Activated gamma-delta T cell (primary cell): ENCODE measurements around the gene FAM149A.

Source experiments
- DNase-seq: peaks from one replicate; lab custom pipeline; 2025; lab: John Stamatoyannopoulos, UW

FAM149A gene

GRCh38 chr4:186202490-186203140 lies 98.1 kb downstream of the FAM149A start:
- no peak for DNase-seq

DNA sequence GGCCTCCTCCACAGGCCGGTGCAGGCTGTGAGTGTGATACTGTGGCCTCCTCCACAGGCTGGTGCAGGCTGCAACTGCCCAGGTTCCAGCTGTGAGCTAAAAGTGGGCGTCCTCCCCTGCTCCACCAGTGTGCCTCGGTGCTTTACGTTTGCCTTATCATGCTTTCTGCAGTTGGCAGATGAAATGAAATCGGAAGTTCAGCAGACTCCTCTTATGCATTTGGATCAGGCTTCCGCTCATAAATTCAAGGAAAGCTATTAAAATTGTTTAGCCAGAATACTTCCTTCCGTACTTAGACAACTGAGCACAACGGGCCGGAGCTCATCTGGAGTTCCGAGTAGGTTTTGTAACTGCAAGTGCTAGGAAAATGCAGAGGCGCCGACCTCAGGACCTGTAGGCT lies 98.9 kb downstream of the FAM149A start:
- no peak for DNase-seq

- no peak for DNase-seq
These were observed 99.6 kb downstream of the FAM149A start for GRCh38 chr4:186204103-186204559.

GRCh38 chr4:186204686-186205085 lies 100.2 kb downstream of the FAM149A start:
- DNase-seq = no peak

DNA sequence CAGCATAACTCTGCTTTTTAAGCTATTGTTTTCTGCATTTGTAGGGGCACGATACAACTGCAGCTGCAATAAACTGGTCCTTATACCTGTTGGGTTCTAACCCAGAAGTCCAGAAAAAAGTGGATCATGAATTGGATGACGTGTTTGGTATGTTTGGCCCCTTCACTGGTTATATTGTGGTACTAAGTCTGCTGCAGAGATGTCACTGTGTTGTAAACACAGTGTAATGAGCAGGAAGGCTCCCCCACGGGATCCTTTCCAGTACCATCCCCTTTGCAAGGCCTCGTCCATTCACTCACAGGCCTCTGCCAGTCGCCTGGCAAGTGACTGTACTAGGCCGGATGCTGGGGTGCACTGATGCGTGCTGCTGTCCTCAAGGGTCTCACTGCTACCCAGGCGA lies 100.7 kb downstream of the FAM149A start:
- DNase-seq = no peak

DNA sequence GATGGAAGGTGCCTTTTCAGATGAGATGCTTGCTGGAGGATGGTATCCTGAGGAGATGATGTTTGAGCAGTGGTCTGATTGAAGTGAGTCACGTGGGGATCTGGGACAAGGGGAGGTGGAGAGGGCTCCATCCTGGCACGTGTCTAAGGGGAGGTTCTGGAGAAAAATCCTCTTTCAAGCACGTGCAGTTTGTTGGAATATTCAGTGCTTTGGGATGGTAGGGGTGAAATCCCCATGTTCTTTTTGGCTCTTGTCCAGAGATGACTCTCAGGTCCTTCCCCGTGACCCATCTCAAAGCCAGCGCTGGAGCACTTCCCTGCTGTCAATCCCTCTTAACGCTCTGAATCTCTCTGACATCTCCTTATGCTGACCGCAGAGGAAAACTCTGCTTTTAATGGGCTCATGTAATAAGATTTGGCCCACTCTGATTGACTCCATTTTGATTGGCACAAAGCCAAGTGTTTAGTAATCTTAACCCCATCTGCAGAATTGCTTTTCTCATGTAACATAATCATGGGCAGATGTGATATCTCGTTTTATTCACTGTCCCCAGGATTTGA lies 112.0 kb downstream of the FAM149A start:
- DNase-seq = no peak

- no peak for DNase-seq
These were observed 113.3 kb downstream of the FAM149A start for GRCh38 chr4:186217733-186218293.

GRCh38 chr4:186221624-186222023 lies 117.1 kb downstream of the FAM149A start:
- DNase-seq = no peak
